Breast epithelium (tissue), 3 donors: Measurements from ENCODE around the gene SERBP1.

ENCODE experiments used
- POLR2AphosphoS5 ChIP-seq, 3 donors: sonication (generic); formaldehyde crosslinking; IDR thresholded peaks; one replicate each; pipeline ENCODE4 v1.6.1; 2017; ENCODE audit warnings: antibody characterized with exemption in 3 of 3
- TF ChIP-seq, protein P1 (sequence below), 3 donors: fragments of 450-650 bp; IDR thresholded peaks; one replicate each; pipeline ENCODE4 v1.5.1; 2016 to 2017; ENCODE audit warnings: antibody characterized with exemption in 3 of 3, mild to moderate bottlenecking in 3 of 3, moderate library complexity in 3 of 3

DNA sequence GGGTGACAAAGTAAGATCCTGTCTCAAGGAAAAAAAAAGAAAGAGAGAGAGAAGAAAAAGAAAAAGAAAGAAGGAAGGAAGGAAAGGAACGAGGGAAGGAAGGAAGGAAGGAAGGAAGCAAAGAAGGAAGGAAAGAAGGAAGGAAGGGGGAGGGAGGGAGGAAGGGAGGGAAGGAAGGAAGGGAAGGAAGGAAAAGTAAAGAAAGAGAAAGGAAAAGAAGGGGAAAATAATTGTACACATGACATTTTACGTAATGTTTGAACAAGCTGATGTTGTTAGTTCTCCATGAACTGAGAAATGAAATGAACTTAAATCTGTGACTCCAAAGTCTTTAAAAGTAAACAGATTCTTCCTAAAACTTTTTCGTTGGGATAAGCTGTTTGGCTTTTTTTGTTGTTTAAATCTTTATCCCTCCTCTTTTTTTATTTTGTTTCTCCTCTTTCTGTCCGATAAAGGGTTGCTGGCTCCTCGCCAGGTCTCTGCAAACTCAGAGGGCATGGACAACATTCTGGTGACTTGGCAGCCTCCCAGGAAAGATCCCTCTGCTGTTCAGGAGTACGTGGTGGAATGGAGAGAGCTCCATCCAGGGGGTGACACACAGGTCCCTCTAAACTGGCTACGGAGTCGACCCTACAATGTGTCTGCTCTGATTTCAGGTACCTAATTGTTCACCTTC lies 62.7 kb downstream of the SERBP1 start:
- TF ChIP-seq, protein P1, sequence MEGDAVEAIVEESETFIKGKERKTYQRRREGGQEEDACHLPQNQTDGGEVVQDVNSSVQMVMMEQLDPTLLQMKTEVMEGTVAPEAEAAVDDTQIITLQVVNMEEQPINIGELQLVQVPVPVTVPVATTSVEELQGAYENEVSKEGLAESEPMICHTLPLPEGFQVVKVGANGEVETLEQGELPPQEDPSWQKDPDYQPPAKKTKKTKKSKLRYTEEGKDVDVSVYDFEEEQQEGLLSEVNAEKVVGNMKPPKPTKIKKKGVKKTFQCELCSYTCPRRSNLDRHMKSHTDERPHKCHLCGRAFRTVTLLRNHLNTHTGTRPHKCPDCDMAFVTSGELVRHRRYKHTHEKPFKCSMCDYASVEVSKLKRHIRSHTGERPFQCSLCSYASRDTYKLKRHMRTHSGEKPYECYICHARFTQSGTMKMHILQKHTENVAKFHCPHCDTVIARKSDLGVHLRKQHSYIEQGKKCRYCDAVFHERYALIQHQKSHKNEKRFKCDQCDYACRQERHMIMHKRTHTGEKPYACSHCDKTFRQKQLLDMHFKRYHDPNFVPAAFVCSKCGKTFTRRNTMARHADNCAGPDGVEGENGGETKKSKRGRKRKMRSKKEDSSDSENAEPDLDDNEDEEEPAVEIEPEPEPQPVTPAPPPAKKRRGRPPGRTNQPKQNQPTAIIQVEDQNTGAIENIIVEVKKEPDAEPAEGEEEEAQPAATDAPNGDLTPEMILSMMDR (IDR thresholded peaks at IDR 0.05) = no peak
- no peak for TF ChIP-seq POLR2AphosphoS5 (IDR thresholded peaks at IDR 0.05)
